Thoracic aorta (tissue), 2 donors: ENCODE data around the gene PHF21B. TPM values are rescaled to one million over a fixed set of nuclear protein-coding genes. Genes with fewer than 3 reads are reported as not detected.

Experiments
- ATAC-seq: fragments of 150-250 bp; one replicate; pipeline ENCODE4 v1.8.0; 2017; ENCODE audit warnings: low read depth; ENCODE audit not compliant: insufficient number of reproducible peaks, low FRiP score
- DNase-seq: peaks from one replicate; pipeline ENCODE4 v3.0.0-alpha.2; 2020; ENCODE audit warnings: low spot score
- H3K27ac ChIP-seq, 2 donors: fragments of 200-600 bp; sonication (generic); 1 replicate in 1 of 2; 2 replicates in 1 of 2; pipeline ENCODE4 v1.5.1; 2016; ENCODE audit warnings: mild to moderate bottlenecking in 2 of 2, moderate library complexity in 2 of 2
- H3K27me3 ChIP-seq: fragments of 200-600 bp; sonication (generic); replicated peaks from 2 replicates; pipeline ENCODE4 v1.6.0; 2016; ENCODE audit warnings: mild to moderate bottlenecking; ENCODE audit not compliant: insufficient read depth
- H3K36me3 ChIP-seq: fragments of 200-600 bp; sonication (generic); one replicate; pipeline ENCODE4 v1.5.1; 2016
- H3K4me1 ChIP-seq, 2 donors: fragments of 200-600 bp; sonication (generic); 1 replicate in 1 of 2; 2 replicates in 1 of 2; pipeline versions ENCODE4 v1.5.1 to v1.6.0; 2016; ENCODE audit warnings: low read depth in 2 of 2, mild to moderate bottlenecking in 1 of 2; ENCODE audit not compliant: control insufficient read depth in 1 of 2
- H3K4me3 ChIP-seq: fragments of 200-600 bp; sonication (generic); 2 replicates; pipeline ENCODE4 v1.5.1; 2016; ENCODE audit warnings: mild to moderate bottlenecking
- H3K9me3 ChIP-seq: fragments of 200-600 bp; sonication (generic); 2 replicates; pipeline ENCODE4 v1.5.1; 2016
- total RNA-seq, 2 donors: library from RNA; depleted of rRNA; stranded (reverse); fragments of >200 nt; gene quantifications; one replicate each; pipeline versions ENCODE4 v1.1.0 to v1.2.3, GENCODE V29; 2016
- TF ChIP-seq, protein P1 (sequence below): fragments of 200-600 bp; sonication (generic); IDR thresholded peaks from one replicate; pipeline ENCODE4 v1.5.1; 2019; ENCODE audit warnings: antibody characterized with exemption

PHF21B gene
- total RNA-seq, 2 donors from 2014 or later = 2.1 TPM; not detected in 1

DNA sequence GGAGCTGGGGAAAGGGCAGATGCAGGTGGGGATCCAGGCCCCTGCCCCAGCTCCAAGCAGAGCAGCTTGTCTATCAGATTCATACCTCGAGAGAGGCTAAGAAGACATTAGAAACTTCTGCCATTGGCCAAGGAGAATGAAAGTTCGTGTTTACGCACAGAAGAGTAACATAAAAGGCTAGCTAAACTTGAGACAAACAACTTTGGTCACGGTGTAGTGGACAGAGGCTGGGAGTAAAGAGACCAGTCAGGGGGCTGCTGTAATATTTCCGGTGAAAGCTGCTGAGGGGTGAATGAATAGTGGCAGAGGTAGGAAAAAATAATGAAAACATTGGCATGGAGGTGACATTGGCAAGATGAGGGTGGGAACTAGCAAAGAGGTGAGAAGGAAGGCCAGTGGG is 22.9 kb downstream of the PHF21B start:
- Histone ChIP-seq H3K27me3 (no peaks in the 10 kb centered on the region), H3K4me3 (no peak overlapping the region), H3K4me1 (no peaks in the 10 kb centered on the region), H3K9me3 (no peaks in the 10 kb centered on the region), H3K27ac (no peak overlapping the region), H3K36me3 (no peaks in the 10 kb centered on the region)
- TF ChIP-seq, protein P1, sequence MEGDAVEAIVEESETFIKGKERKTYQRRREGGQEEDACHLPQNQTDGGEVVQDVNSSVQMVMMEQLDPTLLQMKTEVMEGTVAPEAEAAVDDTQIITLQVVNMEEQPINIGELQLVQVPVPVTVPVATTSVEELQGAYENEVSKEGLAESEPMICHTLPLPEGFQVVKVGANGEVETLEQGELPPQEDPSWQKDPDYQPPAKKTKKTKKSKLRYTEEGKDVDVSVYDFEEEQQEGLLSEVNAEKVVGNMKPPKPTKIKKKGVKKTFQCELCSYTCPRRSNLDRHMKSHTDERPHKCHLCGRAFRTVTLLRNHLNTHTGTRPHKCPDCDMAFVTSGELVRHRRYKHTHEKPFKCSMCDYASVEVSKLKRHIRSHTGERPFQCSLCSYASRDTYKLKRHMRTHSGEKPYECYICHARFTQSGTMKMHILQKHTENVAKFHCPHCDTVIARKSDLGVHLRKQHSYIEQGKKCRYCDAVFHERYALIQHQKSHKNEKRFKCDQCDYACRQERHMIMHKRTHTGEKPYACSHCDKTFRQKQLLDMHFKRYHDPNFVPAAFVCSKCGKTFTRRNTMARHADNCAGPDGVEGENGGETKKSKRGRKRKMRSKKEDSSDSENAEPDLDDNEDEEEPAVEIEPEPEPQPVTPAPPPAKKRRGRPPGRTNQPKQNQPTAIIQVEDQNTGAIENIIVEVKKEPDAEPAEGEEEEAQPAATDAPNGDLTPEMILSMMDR = no peak
- DNase-seq = no peak
- ATAC-seq = no peak

DNA sequence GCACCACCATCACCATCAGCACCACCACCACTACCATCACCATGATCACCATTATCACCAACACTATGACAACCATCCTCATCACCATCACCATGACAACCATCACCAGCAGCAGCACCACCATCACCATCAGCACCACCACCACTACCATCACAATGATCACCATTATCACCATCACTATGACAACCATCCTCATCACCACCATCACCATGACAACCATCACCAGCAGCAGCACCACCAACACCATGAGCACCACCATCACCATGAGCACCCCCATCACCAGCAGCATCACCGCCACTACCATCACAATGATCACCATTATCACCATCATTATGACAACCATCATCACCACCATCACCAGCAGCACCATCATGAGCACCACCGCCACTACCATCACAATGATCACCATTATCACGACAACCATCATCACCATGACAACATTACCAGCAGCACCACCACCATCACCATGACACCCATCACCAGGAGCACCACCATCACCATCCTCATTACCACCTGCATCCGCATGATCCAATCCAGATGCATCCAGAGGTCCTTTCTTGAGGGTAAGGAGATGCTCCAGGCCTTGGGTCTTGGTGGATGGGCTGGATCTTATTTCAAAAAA is 23.8 kb downstream of the PHF21B start:
- Histone ChIP-seq H3K27me3 (no peaks in the 10 kb centered on the region), H3K27ac (no peak overlapping the region), H3K36me3 (no peaks in the 10 kb centered on the region), H3K9me3 (no peaks in the 10 kb centered on the region), H3K4me1 (no peaks in the 10 kb centered on the region), H3K4me3 (no peak overlapping the region)
- DNase-seq (no peak), ATAC-seq (no peak)
- TF ChIP-seq, protein P1 = no peak

DNA sequence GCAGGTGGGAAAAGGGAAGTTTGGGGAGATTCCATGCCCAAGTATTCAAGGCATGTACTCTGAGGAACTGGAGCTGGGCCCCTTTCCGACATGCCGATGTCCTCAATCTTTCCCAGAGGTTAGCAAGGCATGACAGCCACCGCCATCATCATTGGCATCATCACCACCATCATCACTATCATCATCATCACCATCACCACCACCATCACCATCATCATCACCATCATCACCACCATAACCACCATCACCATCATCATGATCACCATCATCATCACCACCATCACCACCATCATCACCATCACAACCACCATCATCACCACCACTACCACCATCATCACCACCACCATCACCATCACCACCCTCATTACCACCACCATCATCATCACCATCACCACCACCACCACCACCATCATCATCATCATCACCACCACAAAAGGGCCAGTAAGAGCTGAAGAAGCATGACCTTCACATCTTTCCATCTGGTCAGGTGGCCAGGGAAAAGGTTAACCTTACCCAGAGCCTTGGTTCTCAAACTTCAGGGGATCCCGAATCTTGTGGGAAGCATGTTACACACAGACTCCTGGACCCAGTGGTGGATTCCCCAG is 25.8 kb downstream of the PHF21B start:
- TF ChIP-seq, protein P1 = no peak
- Histone ChIP-seq H3K4me3 (no peak overlapping the region), H3K4me1 (no peaks in the 10 kb centered on the region), H3K27ac (no peak overlapping the region), H3K9me3 (no peaks in the 10 kb centered on the region), H3K36me3 (no peaks in the 10 kb centered on the region), H3K27me3 (no peaks in the 10 kb centered on the region)
- no peak for ATAC-seq
- no peak for DNase-seq

DNA sequence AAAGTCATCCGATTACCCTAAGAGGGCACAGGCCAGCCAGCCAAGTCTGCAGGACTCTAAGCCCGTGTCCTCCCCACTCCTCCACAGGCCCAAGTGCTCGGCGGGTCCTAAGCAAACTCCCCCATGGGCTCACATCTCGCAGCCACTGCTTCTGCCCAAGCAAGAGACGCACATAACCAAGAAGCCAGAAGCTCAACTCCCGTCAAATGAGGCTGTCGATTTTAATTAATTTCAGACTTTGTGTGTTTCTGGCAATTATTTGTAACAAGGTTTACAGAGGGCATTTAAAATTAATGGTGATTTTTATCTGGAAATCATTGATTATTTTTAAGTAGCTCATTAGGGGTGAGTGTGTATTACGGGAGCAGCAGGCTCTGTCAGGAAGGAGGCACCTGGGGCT is 27.4 kb downstream of the PHF21B start:
- H3K27me3 ChIP-seq = no peaks in the 10 kb centered on the region
- TF ChIP-seq, protein P1 = no peak
- H3K36me3 ChIP-seq = no peaks in the 10 kb centered on the region
- H3K27ac ChIP-seq = no peak overlapping the region
- ATAC-seq (no peak), DNase-seq (no peak)
- H3K9me3 ChIP-seq = no peaks in the 10 kb centered on the region
- H3K4me1 ChIP-seq = no peaks in the 10 kb centered on the region
- no peak overlapping the region for H3K4me3 ChIP-seq

DNA sequence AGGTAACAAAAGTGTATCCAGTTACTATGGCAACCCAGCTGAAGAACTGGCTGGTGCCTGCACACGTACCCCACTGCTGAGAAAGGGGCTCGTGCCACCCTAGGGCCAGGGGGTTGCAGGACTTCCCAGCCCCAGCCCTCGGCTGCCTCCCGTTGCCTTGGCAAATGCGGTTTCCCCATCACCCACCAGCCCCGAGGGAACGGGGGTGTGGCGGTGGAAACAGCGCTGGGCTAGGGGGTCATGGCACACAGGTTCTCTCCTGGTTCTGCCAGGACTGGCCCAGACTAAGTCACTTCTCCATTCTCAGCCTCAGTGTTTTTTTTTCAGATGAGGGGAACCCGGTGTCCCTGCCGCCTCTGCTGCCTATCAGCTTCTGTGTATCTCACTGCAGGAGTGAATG is 27.9 kb downstream of the PHF21B start:
- Histone ChIP-seq H3K27ac (no peak overlapping the region), H3K9me3 (no peaks in the 10 kb centered on the region), H3K4me3 (no peak overlapping the region), H3K27me3 (no peaks in the 10 kb centered on the region), H3K36me3 (no peaks in the 10 kb centered on the region), H3K4me1 (no peaks in the 10 kb centered on the region)
- DNase-seq (no peak), ATAC-seq (no peak)
- TF ChIP-seq, protein P1 = no peak
